HG02759 (cell line): ENCODE results near the gene METTL21A.

ENCODE experiments used
- ATAC-seq: cut with Tn5 transposase; IDR thresholded peaks from one replicate; pipeline ENCODE4 v1.9.1; 2021; ENCODE audit warnings: mild to moderate bottlenecking, moderate library complexity; ENCODE audit not compliant: unreplicated experiment

The METTL21A gene

DNA sequence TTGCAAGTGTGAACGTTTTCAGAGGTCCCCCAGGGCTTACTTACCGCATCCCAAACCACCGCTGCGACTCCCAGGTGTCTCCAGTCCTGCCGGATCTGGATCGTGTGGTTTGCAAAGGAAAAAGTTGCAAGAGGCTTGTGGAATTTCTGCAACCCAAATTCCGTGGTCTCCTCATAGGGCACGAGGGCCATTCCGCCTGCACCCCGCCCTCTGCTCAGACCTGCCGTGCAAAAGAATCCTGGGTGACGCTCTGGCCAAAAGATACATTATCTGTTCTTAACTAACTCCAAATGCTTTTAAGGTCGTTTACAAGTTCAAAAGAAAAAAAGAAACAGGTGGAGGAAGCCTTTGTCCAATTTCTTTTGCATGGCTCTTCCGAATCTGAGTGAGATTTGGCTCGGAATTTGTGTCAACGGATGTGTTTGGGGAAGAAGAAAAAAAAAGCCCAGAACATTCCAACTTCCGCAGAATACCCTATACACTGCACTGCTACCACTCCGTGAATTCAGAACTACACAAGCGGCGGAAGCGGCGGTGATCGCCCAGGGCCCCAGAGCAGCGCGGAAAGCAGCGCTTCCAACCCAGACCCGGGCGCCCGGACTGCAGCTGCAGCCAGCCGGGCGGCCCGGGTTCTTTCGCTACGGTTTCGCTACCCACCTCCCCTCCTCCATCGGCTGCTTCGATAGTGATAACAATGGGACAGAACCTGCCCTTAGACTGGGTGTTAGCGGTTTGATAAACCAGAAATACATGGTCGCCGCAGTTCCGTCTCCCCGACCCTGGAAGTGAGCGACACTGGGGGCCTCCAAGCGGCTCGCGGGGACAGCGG is 795 bp downstream of the METTL21A start:
- ATAC-seq: peak; percentile 40

DNA sequence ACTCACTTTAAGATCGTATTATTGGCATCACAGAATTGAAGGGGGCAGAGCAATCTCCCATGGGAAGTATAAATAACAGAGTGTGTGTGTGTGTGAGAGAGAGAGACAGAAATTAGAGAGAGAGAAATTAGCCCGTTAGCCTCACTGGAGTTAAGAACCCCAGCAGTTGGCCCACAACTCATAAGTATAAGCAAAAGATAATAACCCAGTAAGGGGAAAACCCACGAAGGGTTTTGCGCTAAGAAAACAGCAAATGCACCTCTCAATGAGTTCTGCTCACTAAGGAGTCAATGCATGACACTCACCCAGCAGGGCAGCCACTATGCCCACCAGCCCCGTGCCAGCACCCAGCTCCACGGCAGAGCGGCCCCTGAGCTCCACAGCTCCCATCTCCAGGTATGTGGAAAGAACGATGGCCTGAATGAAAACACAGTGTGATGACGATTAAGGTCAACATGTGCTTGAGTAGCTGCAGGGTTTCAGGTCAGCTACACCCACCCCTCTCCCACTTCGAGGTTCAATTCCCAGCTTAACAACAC is 3.6 kb downstream of the METTL21A start:
- no peak for ATAC-seq

GRCh38 chr2:207619764-207620203 is 5.4 kb downstream of the METTL21A start:
- ATAC-seq: peak; percentile 34

DNA sequence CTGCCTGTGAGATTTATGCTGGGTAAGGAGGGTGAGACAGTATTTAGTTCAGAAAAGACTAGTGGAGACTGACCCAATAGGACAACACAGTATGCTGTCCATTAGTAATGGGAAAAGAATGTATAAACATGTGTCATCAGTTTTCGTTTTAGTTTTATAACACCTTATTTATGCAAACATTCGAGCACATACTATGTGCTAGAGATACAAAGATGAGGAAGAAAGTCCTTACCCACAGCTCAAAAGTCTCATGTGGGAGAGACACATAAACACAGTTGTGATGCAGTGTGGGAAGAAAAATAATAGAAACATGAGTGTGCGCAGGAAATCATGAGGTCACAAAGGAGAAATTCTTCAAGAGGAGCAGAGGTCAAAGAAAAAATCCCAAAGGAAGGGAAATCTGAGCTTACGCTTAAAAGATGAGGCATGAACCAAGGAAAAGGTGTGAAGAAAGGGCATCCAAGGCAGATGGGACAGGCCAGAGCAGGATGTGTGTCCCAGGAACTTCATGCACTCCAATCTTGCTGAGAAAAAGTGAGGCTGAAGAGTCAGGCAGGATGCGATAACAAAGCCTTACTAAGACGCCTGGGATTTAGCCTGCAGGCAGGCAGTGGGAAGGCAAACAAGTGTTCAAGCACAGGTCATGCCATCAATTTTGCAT is 8.1 kb downstream of the METTL21A start:
- ATAC-seq: no peak

- no peak for ATAC-seq
Measured at GRCh38 chr2:207616185-207616584, 9.0 kb downstream of the METTL21A start.

GRCh38 chr2:207614824-207615223 is 10.4 kb downstream of the METTL21A start:
- no peak for ATAC-seq

GRCh38 chr2:207612714-207613113 is 12.5 kb downstream of the METTL21A start:
- no peak for ATAC-seq

GRCh38 chr2:207606829-207607228 is 18.4 kb downstream of the METTL21A start:
- no peak for ATAC-seq

DNA sequence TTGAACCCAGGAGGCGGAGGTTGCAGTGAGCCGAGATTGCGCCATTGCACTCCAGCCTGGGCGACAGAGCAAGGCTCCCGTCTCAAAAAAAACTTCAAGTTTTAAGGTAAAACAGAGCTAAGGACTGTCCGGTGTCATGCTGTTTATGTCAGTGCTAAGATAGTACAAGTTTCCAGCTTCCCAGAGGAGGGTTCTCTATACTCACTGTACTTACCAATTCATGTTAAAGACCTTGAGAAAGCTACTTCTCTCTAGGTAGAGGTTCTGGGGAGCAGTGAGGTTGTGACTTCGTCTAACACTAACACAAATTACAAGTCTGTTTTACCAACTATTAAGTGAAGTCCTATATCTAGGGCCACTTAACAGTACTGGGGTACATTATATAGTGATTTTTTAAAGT is 18.8 kb downstream of the METTL21A start:
- no peak for ATAC-seq

GRCh38 chr2:207603486-207603885 is 21.7 kb downstream of the METTL21A start:
- no peak for ATAC-seq

DNA sequence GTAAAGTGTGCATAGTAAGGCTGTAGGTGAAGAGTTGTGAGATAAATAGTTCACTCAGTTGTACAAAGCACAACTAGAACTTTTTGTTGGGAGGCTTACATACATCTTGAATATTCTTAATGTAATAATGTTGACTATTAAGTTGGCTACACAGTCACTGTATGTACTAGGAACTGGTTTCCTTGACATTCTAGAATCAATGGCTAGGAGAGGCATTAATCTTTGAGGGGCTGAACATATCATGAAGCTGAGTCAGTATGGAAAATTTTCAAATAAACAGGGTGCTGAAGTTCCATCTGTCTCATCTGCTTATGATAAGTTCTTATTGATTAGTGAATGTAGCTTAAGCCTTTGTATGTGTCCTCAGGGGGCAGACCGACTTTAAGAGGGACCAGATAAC is 23.4 kb downstream of the METTL21A start:
- ATAC-seq: no peak

DNA sequence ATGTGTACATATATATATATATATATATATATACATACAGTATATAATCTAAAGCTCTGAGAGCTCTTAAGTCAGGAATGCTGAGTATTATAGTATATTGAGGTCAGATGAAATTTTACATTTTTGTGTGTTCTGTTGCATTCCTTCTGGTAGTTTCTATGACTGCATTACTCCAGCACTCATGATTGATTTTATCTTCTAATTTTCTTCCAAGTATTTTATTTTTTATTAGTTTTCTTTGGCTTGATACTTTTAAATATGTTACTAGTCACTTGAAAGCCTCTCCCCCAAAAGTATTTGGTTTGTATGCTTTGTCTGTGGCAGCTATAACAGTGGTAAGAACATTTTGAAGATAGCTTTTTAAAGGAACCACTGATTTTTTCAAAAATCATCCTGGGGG is 25.0 kb downstream of the METTL21A start:
- ATAC-seq: no peak

- no peak for ATAC-seq
Measured at GRCh38 chr2:207599636-207600035, 25.6 kb downstream of the METTL21A start.

DNA sequence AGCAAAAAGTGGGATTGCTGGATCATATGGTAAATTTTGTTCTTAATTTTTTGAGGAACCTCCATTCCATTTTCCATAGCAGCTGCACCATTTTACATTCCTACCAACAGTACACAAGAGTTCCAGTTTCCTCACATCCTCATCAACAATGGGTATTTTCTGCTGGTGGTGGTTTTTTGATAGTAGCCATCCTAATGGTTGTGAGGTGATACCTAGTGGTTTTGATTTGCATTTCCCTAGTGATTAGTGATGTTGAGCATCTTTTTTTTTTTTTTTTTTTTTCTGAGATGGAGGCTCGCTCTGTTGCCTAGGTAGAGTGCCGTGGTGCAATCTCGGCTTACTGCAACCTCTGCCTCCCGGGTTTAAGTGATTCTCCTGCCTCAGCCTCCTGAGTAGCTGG is 30.5 kb downstream of the METTL21A start:
- ATAC-seq: no peak

- no peak for ATAC-seq
Measured at GRCh38 chr2:207594264-207594663, 30.9 kb downstream of the METTL21A start.

GRCh38 chr2:207593277-207593676 is 31.9 kb downstream of the METTL21A start:
- no peak for ATAC-seq

GRCh38 chr2:207589143-207589542 is 36.1 kb downstream of the METTL21A start:
- no peak for ATAC-seq

- no peak for ATAC-seq
Measured at GRCh38 chr2:207587305-207587704, 37.9 kb downstream of the METTL21A start.

- ATAC-seq: no peak
Measured at GRCh38 chr2:207584952-207585351, 40.2 kb downstream of the METTL21A start.

DNA sequence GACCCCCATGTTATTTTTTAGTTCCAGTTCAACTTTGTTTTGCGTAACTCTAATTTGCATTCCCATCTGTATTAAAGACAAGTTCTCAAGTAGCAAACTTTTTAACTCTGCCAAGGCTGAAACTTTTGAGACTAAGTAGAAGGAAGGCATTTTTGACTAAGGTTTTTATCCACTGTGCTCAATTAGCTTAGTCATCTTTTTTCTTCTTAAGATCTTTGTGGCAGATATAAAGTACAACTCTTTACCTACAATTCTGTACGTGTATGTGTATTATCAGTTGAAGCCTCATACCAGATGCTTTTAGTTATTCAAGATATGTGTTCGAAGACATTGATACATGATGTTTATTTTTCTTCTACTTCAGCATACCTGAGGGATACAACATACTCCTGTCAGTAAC is 53.8 kb downstream of the METTL21A start:
- ATAC-seq: no peak

- ATAC-seq: no peak
Measured at GRCh38 chr2:207567671-207568070, 57.5 kb downstream of the METTL21A start.
